ENCODE measurements around the gene PRKAG2.

DNA sequence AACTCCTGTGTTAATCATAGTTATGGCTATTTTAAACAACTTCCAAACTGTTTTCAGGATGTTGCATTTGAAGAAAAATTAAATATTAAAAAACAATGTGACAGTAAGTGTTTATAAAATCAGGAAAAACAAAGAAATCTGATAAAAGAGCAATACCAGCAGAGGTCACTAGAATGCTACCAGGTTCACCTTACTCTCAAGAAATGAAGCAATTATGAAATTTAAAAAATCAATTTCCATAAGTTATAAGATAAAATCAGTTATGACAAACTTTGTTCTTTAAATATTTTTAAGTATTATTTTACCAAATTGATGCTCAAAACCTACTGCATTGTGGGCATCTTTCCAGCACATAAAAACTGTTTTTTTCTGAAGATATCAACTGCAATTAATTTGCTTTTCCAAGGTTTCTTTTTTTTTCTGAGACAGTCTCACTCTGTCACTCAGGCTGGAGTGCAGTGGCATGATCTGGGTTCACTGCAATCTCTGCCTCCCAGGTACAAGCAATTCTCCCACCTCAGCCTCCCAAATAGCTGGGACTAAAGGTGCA lies 306.5 kb downstream of the PRKAG2 start:
- TF ChIP-seq, protein P1, sequence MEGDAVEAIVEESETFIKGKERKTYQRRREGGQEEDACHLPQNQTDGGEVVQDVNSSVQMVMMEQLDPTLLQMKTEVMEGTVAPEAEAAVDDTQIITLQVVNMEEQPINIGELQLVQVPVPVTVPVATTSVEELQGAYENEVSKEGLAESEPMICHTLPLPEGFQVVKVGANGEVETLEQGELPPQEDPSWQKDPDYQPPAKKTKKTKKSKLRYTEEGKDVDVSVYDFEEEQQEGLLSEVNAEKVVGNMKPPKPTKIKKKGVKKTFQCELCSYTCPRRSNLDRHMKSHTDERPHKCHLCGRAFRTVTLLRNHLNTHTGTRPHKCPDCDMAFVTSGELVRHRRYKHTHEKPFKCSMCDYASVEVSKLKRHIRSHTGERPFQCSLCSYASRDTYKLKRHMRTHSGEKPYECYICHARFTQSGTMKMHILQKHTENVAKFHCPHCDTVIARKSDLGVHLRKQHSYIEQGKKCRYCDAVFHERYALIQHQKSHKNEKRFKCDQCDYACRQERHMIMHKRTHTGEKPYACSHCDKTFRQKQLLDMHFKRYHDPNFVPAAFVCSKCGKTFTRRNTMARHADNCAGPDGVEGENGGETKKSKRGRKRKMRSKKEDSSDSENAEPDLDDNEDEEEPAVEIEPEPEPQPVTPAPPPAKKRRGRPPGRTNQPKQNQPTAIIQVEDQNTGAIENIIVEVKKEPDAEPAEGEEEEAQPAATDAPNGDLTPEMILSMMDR (IDR thresholded peaks at IDR 0.05): peak in 1 of 3 donors; percentile 21
- no peak for TF ChIP-seq POLR2AphosphoS5 (IDR thresholded peaks at IDR 0.05)

Measured in breast epithelium (tissue), 3 donors.